Karpas-422 (cell line): ENCODE results near the gene PTPRS. TPM values are rescaled to one million over a fixed set of nuclear protein-coding genes. Genes with fewer than 3 reads are reported as not detected.

Experiments
- DNase-seq: peaks from one replicate; pipeline ENCODE4 v3.0.0-alpha.2; 2015
- H2AFZ ChIP-seq: fragments of 200-600 bp; sonication (generic); 2 replicates; pipeline ENCODE4 v1.6.1; 2014; ENCODE audit warnings: antibody characterized with exemption, low read length, mixed read lengths
- H3K27ac ChIP-seq: fragments of 200-600 bp; sonication (generic); 2 replicates; pipeline ENCODE4 v1.5.1; 2014; ENCODE audit warnings: mild to moderate bottlenecking, low read length, moderate library complexity
- H3K27me3 ChIP-seq: fragments of 200-600 bp; sonication (generic); 2 replicates; pipeline ENCODE4 v1.6.1; 2014; ENCODE audit warnings: low read length, mixed read lengths
- H3K36me3 ChIP-seq: fragments of 200-600 bp; sonication (generic); 2 replicates; pipeline ENCODE4 v1.6.1; 2014; ENCODE audit warnings: low read length, mixed read lengths; ENCODE audit not compliant: insufficient read depth
- H3K4me1 ChIP-seq: fragments of 200-600 bp; sonication (generic); 2 replicates; pipeline ENCODE4 v1.6.1; 2014; ENCODE audit warnings: mild to moderate bottlenecking, low read length, mixed read lengths
- H3K4me2 ChIP-seq: fragments of 200-600 bp; sonication (generic); 2 replicates; pipeline ENCODE4 v1.6.1; 2014; ENCODE audit warnings: low read length, low read depth, mild to moderate bottlenecking; ENCODE audit not compliant: poor library complexity, severe bottlenecking
- H3K4me3 ChIP-seq: fragments of 200-600 bp; sonication (generic); 2 replicates; pipeline ENCODE4 v1.5.1; 2014; ENCODE audit warnings: mild to moderate bottlenecking, antibody characterized with exemption, low read length, mixed read lengths
- H3K79me2 ChIP-seq: fragments of 200-600 bp; sonication (generic); 2 replicates; pipeline ENCODE4 v1.6.1; 2014; ENCODE audit warnings: mild to moderate bottlenecking, low read length, mixed read lengths
- H3K9ac ChIP-seq: fragments of 200-600 bp; sonication (generic); 2 replicates; pipeline ENCODE4 v1.6.0; 2014; ENCODE audit warnings: low read length
- H3K9me2 ChIP-seq: fragments of 200-600 bp; sonication (generic), shearing (Covaris generic); replicated peaks from 2 replicates; pipeline ENCODE4 v1.6.0; 2014; ENCODE audit warnings: mild to moderate bottlenecking, low read length, moderate library complexity; ENCODE audit not compliant: insufficient read depth
- H3K9me3 ChIP-seq: fragments of 300-700, 200-600 bp; sonication (generic); 2 replicates; pipeline ENCODE4 v1.6.1; 2014; ENCODE audit warnings: low read length, mixed read lengths
- H4K20me1 ChIP-seq: fragments of 200-600 bp; sonication (generic); 2 replicates; pipeline ENCODE4 v1.6.1; 2014; ENCODE audit warnings: mild to moderate bottlenecking, antibody characterized with exemption, low read length, low read depth; ENCODE audit not compliant: insufficient read depth
- total RNA-seq: library from RNA; depleted of rRNA; stranded (reverse); fragments of >200 nt; shearing (Covaris generic); gene quantifications from 2 replicates; pipeline ENCODE4 v1.2.3, GENCODE V29; 2014; ENCODE audit warnings: low replicate concordance

PTPRS gene
- total RNA-seq, 1 experiment from 2014 or later: 36.6 TPM

DNA sequence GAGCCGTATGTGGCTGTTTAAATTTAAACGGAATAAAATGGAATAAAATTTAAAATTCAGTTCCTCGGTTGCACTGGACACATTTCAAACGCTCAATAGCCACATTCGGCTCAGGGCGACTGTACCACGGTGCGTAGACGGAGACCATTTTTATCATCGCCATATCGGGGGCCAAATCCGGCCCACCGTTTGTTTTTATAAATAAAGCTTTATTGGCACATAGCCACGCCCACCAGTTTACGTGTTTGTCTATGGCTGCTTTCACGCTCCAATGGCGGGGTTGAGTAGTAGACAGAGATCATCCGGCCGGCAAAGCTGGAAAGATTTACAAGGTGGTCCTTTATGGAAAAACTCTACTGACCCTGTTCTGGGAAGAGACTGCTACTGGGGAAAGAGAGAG, 33.0 kb downstream of the PTPRS start:
- Histone ChIP-seq H3K4me3 (no peak overlapping the region), H3K9me3 (no peaks in the 10 kb centered on the region), H3K4me1 (no peaks in the 10 kb centered on the region), H3K27me3 (no peaks in the 10 kb centered on the region), H3K79me2 (no peaks in the 10 kb centered on the region), H3K4me2 (no peak overlapping the region), H2AFZ (no peak overlapping the region), H3K9me2 (no peaks in the 10 kb centered on the region), H3K36me3 (no peaks in the 10 kb centered on the region), H3K27ac (no peak overlapping the region), H4K20me1 (0 out of 2 replicates have a peak, but pooled peaks cover 4% of the 10 kb centered on the region), H3K9ac (no peak overlapping the region)
- no peak for DNase-seq

DNA sequence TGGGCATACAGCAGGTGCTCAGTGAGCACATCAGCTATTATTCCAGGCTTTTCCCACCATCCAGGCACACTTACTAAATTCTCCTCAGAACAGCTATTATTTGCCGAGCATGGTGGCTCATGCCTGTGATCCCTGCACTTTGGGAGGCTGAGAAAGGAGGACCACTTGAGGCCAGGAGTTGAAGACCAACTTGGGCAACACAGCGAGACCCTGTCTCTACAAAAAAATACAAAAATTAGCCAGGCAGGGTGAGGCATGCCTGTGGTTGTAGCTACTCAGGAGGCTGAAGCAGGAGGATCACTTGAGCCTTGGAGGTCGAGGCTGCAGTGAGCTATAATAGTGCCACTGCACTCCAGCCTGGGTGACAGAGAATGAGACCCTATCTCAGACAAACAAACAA, 35.4 kb downstream of the PTPRS start:
- no peak overlapping the region for H3K27ac ChIP-seq
- no peak overlapping the region for H3K4me2 ChIP-seq
- no peaks in the 10 kb centered on the region for H3K9me3 ChIP-seq
- 0 out of 2 replicates have a peak, but pooled peaks cover 4% of the 10 kb centered on the region for H4K20me1 ChIP-seq
- H3K36me3 ChIP-seq: no peaks in the 10 kb centered on the region
- H3K4me3 ChIP-seq: no peak overlapping the region
- no peak overlapping the region for H3K9ac ChIP-seq
- H3K4me1 ChIP-seq: no peaks in the 10 kb centered on the region
- no peak overlapping the region for H2AFZ ChIP-seq
- no peak for DNase-seq
- H3K79me2 ChIP-seq: no peaks in the 10 kb centered on the region
- H3K9me2 ChIP-seq: no peaks in the 10 kb centered on the region
- H3K27me3 ChIP-seq: no peaks in the 10 kb centered on the region

DNA sequence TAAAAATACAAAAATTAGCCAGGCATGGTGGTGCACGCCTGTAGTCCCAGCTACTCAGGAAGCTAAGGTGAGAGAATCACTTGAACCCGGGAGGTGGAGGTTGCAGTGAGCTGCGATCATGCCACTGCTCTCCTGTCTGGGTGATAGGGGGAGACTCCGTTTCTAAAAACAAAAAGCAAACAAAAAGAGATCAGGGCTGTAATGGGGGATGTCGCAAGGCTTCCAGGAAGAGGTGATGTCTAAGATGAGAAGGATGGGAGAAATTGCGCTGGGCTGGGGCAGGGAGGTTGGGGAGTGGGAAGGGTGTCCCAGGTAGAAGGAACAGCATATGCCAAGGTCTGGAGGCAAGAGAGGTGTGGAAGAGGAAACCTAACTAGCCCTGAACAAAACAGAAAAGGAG, 36.1 kb downstream of the PTPRS start:
- peaks cover 4% of the 10 kb centered on the region; the same call in 1 of the 2 replicates for H4K20me1 ChIP-seq
- H3K36me3 ChIP-seq: no peaks in the 10 kb centered on the region
- H3K9me2 ChIP-seq: no peaks in the 10 kb centered on the region
- H3K9me3 ChIP-seq: no peaks in the 10 kb centered on the region
- H3K4me2 ChIP-seq: no peak overlapping the region
- H3K4me1 ChIP-seq: no peaks in the 10 kb centered on the region
- DNase-seq: no peak
- H3K79me2 ChIP-seq: no peaks in the 10 kb centered on the region
- H2AFZ ChIP-seq: no peak overlapping the region
- no peak overlapping the region for H3K9ac ChIP-seq
- no peak overlapping the region for H3K4me3 ChIP-seq
- H3K27ac ChIP-seq: no peak overlapping the region
- no peaks in the 10 kb centered on the region for H3K27me3 ChIP-seq

DNA sequence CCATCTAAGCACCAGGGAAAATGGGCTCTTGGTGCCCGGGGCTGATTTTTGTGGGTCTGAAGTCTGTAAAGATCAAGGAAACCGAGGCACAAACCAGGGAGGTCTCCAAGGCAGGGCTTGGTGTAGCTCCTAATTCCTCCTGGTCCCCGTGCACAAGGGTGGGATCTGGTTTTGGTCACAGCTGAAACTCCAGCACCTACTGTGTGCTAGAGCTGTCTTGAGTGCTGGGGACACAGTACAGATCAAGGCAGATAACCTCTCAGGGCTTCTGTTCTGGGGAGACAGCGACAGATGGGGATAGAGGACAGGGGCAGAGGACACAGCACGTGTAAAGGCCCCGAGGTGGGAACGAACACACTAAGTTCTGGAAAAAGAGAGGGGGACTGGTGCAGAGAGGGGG, 37.4 kb downstream of the PTPRS start:
- Histone ChIP-seq H3K9me2 (no peaks in the 10 kb centered on the region), H3K36me3 (no peaks in the 10 kb centered on the region), H3K27me3 (no peaks in the 10 kb centered on the region), H2AFZ (no peak overlapping the region), H3K9ac (no peak overlapping the region), H3K4me1 (no peaks in the 10 kb centered on the region), H3K27ac (no peak overlapping the region), H3K9me3 (no peaks in the 10 kb centered on the region), H4K20me1 (peaks cover 4% of the 10 kb centered on the region; the same call in 1 of the 2 replicates), H3K4me2 (no peak overlapping the region), H3K4me3 (no peak overlapping the region), H3K79me2 (no peaks in the 10 kb centered on the region)
- no peak for DNase-seq

DNA sequence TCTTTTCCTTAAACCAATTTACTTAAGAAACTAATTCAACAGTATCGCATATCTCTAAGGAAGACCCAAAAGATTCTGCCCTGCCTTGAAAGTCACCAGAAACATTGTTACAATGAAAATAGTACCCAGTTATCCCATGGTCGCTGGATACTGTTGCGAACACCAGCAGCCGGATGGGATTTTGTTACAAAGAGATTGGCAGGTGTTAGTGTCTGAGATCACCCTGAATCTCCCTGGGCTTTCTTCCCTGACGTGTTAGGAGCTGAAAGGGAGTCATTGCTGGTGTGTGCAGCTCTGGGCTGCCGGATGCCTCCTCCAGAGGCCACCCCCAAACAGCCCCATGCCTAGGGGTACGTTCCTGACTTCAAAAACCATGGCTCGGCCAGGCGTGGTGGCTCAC, 38.2 kb downstream of the PTPRS start:
- H3K4me2 ChIP-seq: no peak overlapping the region
- no peaks in the 10 kb centered on the region for H3K9me2 ChIP-seq

DNA sequence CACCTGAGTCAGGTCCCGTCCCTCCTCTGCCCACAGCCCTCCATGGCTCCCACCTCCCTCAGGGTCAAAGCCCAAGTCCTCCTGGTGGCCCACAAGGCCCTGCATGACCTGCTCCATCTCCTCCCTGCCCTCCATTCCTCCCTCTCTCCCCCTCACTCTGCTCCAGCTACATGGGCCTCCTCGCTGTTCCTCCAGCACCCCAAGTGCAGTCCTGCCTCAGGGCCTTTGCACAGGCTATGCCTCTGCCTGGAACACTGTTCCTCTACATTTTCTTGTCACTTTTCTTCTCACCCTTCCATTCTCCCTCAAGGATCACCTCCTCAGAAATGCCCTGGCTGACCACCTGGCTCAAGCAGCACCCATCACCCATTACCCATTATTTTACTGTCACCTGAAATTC, 41.5 kb downstream of the PTPRS start:
- Histone ChIP-seq H3K9me3 (no peaks in the 10 kb centered on the region), H3K4me1 (no peaks in the 10 kb centered on the region), H3K79me2 (no peaks in the 10 kb centered on the region), H3K27ac (no peak overlapping the region), H4K20me1 (peaks cover 15% of the 10 kb centered on the region; the same call in 1 of the 2 replicates), H3K4me2 (no peak overlapping the region), H2AFZ (no peak overlapping the region), H3K9ac (no peak overlapping the region), H3K9me2 (no peaks in the 10 kb centered on the region), H3K27me3 (no peaks in the 10 kb centered on the region), H3K36me3 (no peaks in the 10 kb centered on the region), H3K4me3 (no peak overlapping the region)
- no peak for DNase-seq

More for the DNA sequence above, 38.2 kb downstream of the PTPRS start:
- Histone ChIP-seq H3K4me3 (no peak overlapping the region), H3K27ac (no peak overlapping the region), H3K36me3 (no peaks in the 10 kb centered on the region), H2AFZ (no peak overlapping the region), H3K4me1 (no peaks in the 10 kb centered on the region), H3K27me3 (no peaks in the 10 kb centered on the region), H3K9me3 (no peaks in the 10 kb centered on the region), H3K9ac (no peak overlapping the region), H3K79me2 (no peaks in the 10 kb centered on the region), H4K20me1 (peaks cover 4% of the 10 kb centered on the region; the same call in 1 of the 2 replicates)
- DNase-seq: no peak

DNA sequence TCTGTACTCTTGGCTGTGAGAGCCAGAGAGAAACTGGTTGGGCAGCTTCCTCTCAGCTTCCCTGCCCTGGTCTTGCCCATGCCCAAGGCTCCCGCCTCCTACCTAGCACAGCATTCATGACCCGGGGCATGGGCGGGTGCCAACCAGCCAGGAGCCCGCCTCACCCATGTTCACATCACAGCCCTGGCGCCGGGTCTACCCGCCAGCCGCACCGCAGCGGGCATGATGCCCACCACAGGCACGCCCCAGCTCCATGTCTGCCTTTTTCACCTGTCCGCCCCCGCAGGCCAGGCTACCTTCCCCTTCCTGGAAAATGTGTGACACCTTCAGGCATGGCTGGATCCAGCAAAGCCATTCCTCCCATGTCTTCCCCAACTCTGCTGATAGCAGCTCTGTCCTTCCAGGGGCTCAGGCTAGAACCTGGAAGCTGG, 42.1 kb downstream of the PTPRS start:
- H2AFZ ChIP-seq: no peak overlapping the region
- no peak overlapping the region for H3K4me2 ChIP-seq
- no peaks in the 10 kb centered on the region for H3K36me3 ChIP-seq
- H3K79me2 ChIP-seq: no peaks in the 10 kb centered on the region
- H4K20me1 ChIP-seq: peaks cover 22% of the 10 kb centered on the region; the same call in 1 of the 2 replicates
- DNase-seq: no peak
- peaks cover 3% of the 10 kb centered on the region for H3K4me1 ChIP-seq
- no peaks in the 10 kb centered on the region for H3K27me3 ChIP-seq
- H3K9me2 ChIP-seq: no peaks in the 10 kb centered on the region
- H3K4me3 ChIP-seq: no peak overlapping the region
- H3K9me3 ChIP-seq: no peaks in the 10 kb centered on the region
- H3K9ac ChIP-seq: no peak overlapping the region
- no peak overlapping the region for H3K27ac ChIP-seq

DNA sequence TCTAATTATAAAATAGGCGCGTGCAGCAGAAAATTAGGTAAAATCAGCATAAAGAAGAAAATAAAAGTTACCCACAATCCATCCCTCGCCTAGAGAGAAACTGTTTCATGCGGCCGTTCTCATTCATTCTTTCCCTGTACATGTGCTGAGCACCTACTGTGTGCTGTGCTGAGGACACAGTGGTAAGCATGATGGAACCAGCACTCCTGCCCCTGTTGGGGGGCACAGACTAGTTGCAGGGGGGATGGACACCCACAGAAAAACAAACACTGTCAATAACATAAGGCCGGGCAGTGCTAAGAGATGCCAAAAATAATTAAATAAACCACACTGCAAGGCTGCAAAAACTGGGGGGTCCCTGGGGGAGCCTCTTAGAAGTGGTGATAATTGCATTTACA, 43.3 kb downstream of the PTPRS start:
- peaks cover 3% of the 10 kb centered on the region for H3K79me2 ChIP-seq
- H3K27me3 ChIP-seq: no peaks in the 10 kb centered on the region
- H3K9me2 ChIP-seq: no peaks in the 10 kb centered on the region
- no peak overlapping the region for H3K4me3 ChIP-seq
- no peak overlapping the region for H2AFZ ChIP-seq
- peaks cover 25% of the 10 kb centered on the region for H4K20me1 ChIP-seq
- H3K9ac ChIP-seq: no peak overlapping the region
- no peaks in the 10 kb centered on the region for H3K9me3 ChIP-seq
- DNase-seq: no peak
- peaks cover 7% of the 10 kb centered on the region for H3K4me1 ChIP-seq
- no peak overlapping the region for H3K27ac ChIP-seq
- no peaks in the 10 kb centered on the region for H3K36me3 ChIP-seq
- no peak overlapping the region for H3K4me2 ChIP-seq
